Caco-2 (cell line): ENCODE data around the gene BNIP5. TPM values are rescaled to one million over a fixed set of nuclear protein-coding genes. Genes with fewer than 3 reads are reported as not detected.

ENCODE experiments used
- BruUV-seq: library from RNA; stranded (reverse); fragments of 400-500 nt; replicated peaks from 2 replicates; lab custom pipeline; 2021; lab: Mats Ljungman, UMichigan
- CTCF ChIA-PET: fragments of 300-600 bp; sonication (Branson Sonifier 250); formaldehyde crosslinking; loops from one replicate; lab custom pipeline; 2022; ENCODE audit warnings: antibody characterized with exemption; lab: Charles Lee
- POLR2A ChIA-PET: fragments of 300-600 bp; sonication (Branson Sonifier 250); formaldehyde crosslinking; loops from one replicate; lab custom pipeline; 2022; ENCODE audit warnings: antibody characterized with exemption; lab: Charles Lee
- DNase-seq, 2 experiments: peaks; one replicate each; pipeline versions ENCODE4 v3.0.0 to v3.0.0-alpha.2; 2020 to 2022
- H3K27me3 ChIP-seq: replicated peaks from 2 replicates; pipeline ENCODE4 v1.6.0; 2011; ENCODE audit warnings: low read length; ENCODE audit not compliant: control insufficient read depth, insufficient read depth
- H3K36me3 ChIP-seq: 2 replicates; pipeline ENCODE4 v1.5.1; 2011; ENCODE audit warnings: low read length; ENCODE audit not compliant: control insufficient read depth, insufficient read depth
- H3K4me1 ChIP-seq: fragments of 250-450 bp; sonication (Bioruptor Pico); 2 replicates; pipeline ENCODE4 v1.5.1; 2020; ENCODE audit warnings: mild to moderate bottlenecking
- H3K4me3 ChIP-seq: 2 replicates; pipeline ENCODE4 v1.5.1; 2011; ENCODE audit warnings: low read depth, mild to moderate bottlenecking, control low read depth, low read length
- H3K9me3 ChIP-seq: fragments of 250-450 bp; sonication (Bioruptor Pico); 2 replicates; pipeline ENCODE4 v1.5.1; 2020; ENCODE audit warnings: mild to moderate bottlenecking, moderate library complexity
- H3K27ac Mint-ChIP-seq: one replicate; pipeline ENCODE4 v1.8.0; 2022; ENCODE audit warnings: mixed read lengths; ENCODE audit not compliant: unreplicated experiment
- H3K27me3 Mint-ChIP-seq: one replicate; pipeline ENCODE4 v1.8.0; 2022; ENCODE audit warnings: mixed read lengths; ENCODE audit not compliant: insufficient read depth, unreplicated experiment
- H3K36me3 Mint-ChIP-seq: one replicate; pipeline ENCODE4 v1.8.0; 2022; ENCODE audit warnings: mild to moderate bottlenecking, mixed read lengths; ENCODE audit not compliant: insufficient read depth, unreplicated experiment
- H3K4me1 Mint-ChIP-seq: one replicate; pipeline ENCODE4 v1.8.0; 2022; ENCODE audit warnings: low read depth, mixed read lengths; ENCODE audit not compliant: unreplicated experiment
- H3K4me3 Mint-ChIP-seq: one replicate; pipeline ENCODE4 v1.8.0; 2022; ENCODE audit warnings: mild to moderate bottlenecking, moderate library complexity, mixed read lengths; ENCODE audit not compliant: unreplicated experiment
- H3K9me3 Mint-ChIP-seq: one replicate; pipeline ENCODE4 v1.8.0; 2022; ENCODE audit warnings: mixed read lengths; ENCODE audit not compliant: unreplicated experiment
- intact Hi-C: fragments of 100-400 bp; cut with micrococcal nuclease; formaldehyde crosslinking; loops from one replicate; pipeline ENCODE4 v1.10.0; 2022; ENCODE audit not compliant: unreplicated experiment
- total RNA-seq: library from RNA; stranded (reverse); gene quantifications from 2 replicates; pipeline ENCODE4 v1.2.3, GENCODE V29; 2022
- TF ChIP-seq, protein P1 (sequence below), 2 experiments: fragments of 200-600 bp in 1 of 2; IDR thresholded peaks; 1 replicate in 1 of 2; 2 replicates in 1 of 2; pipeline versions ENCODE4 v1.5.1 to v1.8.0; 2011 to 2022; ENCODE audit warnings: antibody characterized with exemption in 1 of 2, control low read depth in 1 of 2, inconsistent platforms in 1 of 2, low read depth in 1 of 2, low read length in 1 of 2, mild to moderate bottlenecking in 1 of 2, moderate library complexity in 1 of 2; ENCODE audit not compliant: insufficient read depth in 1 of 2, severe bottlenecking in 1 of 2, unreplicated experiment in 1 of 2

BNIP5 gene
- total RNA-seq, 1 experiment from 2014 or later, result 0.50 TPM

DNA sequence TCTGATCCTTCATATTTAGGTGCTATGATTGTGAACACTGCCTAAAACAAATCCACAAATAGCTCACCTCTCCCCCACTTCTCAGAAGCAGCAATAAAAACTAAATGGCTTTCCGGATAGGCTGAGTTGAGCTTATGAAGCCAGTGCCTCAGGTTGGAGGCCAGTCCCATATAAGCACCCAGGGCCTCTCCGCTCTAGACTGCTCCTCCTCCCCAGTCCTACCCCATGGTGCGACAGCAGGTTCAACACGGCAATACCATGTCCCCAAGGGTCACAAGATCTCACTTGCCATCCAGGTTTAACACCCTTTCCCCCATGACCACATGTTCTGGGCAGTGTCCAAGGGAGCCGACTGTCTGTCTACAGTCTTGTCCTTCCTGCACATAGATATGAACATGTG, 20.8 kb downstream of the BNIP5 start:
- Mint-ChIP-seq H3K9me3 (no peaks in the 10 kb centered on the region), H3K36me3 (peaks cover 5% of the 10 kb centered on the region), H3K27me3 (no peaks in the 10 kb centered on the region), H3K27ac (no peak overlapping the region), H3K4me3 (no peak overlapping the region), H3K4me1 (peaks cover 16% of the 10 kb centered on the region)
- DNase-seq, result no peak
- TF ChIP-seq, protein P1, sequence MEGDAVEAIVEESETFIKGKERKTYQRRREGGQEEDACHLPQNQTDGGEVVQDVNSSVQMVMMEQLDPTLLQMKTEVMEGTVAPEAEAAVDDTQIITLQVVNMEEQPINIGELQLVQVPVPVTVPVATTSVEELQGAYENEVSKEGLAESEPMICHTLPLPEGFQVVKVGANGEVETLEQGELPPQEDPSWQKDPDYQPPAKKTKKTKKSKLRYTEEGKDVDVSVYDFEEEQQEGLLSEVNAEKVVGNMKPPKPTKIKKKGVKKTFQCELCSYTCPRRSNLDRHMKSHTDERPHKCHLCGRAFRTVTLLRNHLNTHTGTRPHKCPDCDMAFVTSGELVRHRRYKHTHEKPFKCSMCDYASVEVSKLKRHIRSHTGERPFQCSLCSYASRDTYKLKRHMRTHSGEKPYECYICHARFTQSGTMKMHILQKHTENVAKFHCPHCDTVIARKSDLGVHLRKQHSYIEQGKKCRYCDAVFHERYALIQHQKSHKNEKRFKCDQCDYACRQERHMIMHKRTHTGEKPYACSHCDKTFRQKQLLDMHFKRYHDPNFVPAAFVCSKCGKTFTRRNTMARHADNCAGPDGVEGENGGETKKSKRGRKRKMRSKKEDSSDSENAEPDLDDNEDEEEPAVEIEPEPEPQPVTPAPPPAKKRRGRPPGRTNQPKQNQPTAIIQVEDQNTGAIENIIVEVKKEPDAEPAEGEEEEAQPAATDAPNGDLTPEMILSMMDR (IDR thresholded peaks at IDR 0.05; ENCODE audit: insufficient read depth in 1 of 2, low read depth in 1 of 2, low read length in 1 of 2, severe bottlenecking in 1 of 2, unreplicated experiment in 1 of 2), result no peak
- Histone ChIP-seq H3K9me3 (no peaks in the 10 kb centered on the region), H3K36me3 (no peaks in the 10 kb centered on the region), H3K27me3 (no peaks in the 10 kb centered on the region), H3K4me1 (peaks cover 30% of the 10 kb centered on the region), H3K4me3 (no peak overlapping the region)
- ChIA-PET POLR2A (no interaction called here), CTCF (no interaction called here)
- intact Hi-C loops, result no loop called here
- BruUV-seq, result no TSS peak

DNA sequence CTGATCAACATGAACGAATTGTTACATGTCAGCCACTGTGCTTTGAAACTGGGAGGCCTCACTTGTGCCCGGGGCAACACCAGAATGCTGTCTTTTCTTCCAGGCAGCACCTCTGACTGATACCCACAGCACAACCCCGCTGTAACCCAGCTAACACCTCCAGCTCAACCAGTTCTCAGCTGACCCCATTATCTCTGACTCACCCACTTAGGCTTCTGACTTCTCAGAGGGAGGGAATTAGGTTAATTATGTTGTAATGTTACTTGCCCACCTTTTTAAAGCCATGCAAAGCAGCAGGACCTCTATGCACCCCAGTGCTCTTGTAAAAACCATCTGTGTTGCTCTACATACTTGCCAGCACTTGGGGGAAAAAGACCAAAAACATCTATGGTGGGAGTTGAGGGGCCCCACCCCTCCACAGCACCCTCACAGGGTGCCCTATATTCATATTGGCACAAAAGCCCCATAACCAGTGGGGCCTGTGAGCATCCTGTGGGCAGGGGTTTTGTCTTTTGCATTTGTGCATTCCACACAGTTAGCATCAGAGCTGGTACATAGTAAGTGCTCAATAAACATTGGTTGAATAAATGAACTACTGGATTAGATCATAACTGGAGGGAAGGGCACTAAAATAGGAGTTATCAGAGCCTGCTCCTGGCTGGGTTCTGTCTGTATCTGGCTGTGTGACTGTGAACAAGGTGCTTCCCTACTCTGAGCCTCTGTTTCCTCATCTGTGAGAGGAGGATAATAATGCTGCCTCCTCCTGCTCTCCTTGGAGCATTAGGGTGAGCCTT, 22.3 kb downstream of the BNIP5 start:
- no TSS peak for BruUV-seq
- CTCF ChIA-PET, result interaction anchor here (0.9 to 1.0 kb wide), 2 partner anchors 12 to 52 kb away, joined by 3 to 4 read pairs; no protein-coding TSS in a partner anchor
- no peaks in the 10 kb centered on the region for H3K36me3 ChIP-seq

DNA sequence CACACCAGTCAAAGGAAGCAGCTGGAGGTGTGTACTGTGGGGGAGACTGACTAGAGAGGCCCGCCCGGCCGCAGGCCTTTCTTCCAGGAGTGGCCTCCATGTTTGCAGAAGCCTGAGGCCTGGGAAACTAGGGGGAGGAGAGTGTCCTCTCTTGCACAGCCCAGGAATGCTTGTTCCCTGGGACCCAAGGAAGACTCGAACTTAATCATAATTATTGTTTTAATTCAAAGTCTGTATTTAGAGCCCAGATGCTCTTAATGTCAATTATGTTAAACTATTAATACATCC, 23.1 kb downstream of the BNIP5 start:
- Histone ChIP-seq H3K4me1 (peaks cover 22% of the 10 kb centered on the region), H3K27me3 (no peaks in the 10 kb centered on the region), H3K9me3 (no peaks in the 10 kb centered on the region), H3K36me3 (no peaks in the 10 kb centered on the region), H3K4me3 (no peak overlapping the region)
- CTCF ChIA-PET, result interaction anchor here (0.9 to 1.0 kb wide), 2 partner anchors 11 to 51 kb away, joined by 3 to 4 read pairs; no protein-coding TSS in a partner anchor
- Mint-ChIP-seq H3K4me3 (no peak overlapping the region), H3K4me1 (peaks cover 7% of the 10 kb centered on the region), H3K27me3 (no peaks in the 10 kb centered on the region), H3K36me3 (no peaks in the 10 kb centered on the region), H3K9me3 (no peaks in the 10 kb centered on the region), H3K27ac (no peak overlapping the region)
- no TSS peak for BruUV-seq
- peak in 1 of 2 experiments; percentile 38 for DNase-seq
- TF ChIP-seq, protein P1 (IDR thresholded peaks at IDR 0.05; ENCODE audit: insufficient read depth in 1 of 2, low read depth in 1 of 2, low read length in 1 of 2, severe bottlenecking in 1 of 2, unreplicated experiment in 1 of 2), result no peak
- intact Hi-C loops, result no loop called here
- POLR2A ChIA-PET, result no interaction called here

More for the DNA sequence above, 22.3 kb downstream of the BNIP5 start:
- no peaks in the 10 kb centered on the region for H3K27me3 Mint-ChIP-seq
- peak overlapping the region; percentile 66 for H3K4me3 Mint-ChIP-seq
- peak; percentile 49 to 63 for DNase-seq
- peak overlapping the region; percentile 86 for H3K27ac Mint-ChIP-seq
- peaks cover 7% of the 10 kb centered on the region for H3K4me1 Mint-ChIP-seq
- Histone ChIP-seq H3K4me3 (no peak overlapping the region), H3K9me3 (no peaks in the 10 kb centered on the region), H3K4me1 (peaks cover 22% of the 10 kb centered on the region), H3K27me3 (no peaks in the 10 kb centered on the region)
- POLR2A ChIA-PET, result interaction anchor here (0.6 kb wide), 1 partner anchor 37 kb away, joined by 3 read pairs; no protein-coding TSS in a partner anchor
- intact Hi-C loops, result no loop called here
- H3K36me3 Mint-ChIP-seq, result no peaks in the 10 kb centered on the region
- no peaks in the 10 kb centered on the region for H3K9me3 Mint-ChIP-seq
- TF ChIP-seq, protein P1 (IDR thresholded peaks at IDR 0.05; ENCODE audit: insufficient read depth in 1 of 2, low read depth in 1 of 2, low read length in 1 of 2, severe bottlenecking in 1 of 2, unreplicated experiment in 1 of 2), result no peak
